Activated CD4-positive, alpha-beta T cell treated with anti-CD3 and anti-CD28 coated beads for 1 hour (primary cell): ENCODE data around the gene BCO1.
A peak's percentile ranks its signal among the peaks of the same experiment; 100 is the strongest.
"Not testable (repeated sequence)": the region's sequence is repeated elsewhere in the genome, so short reads cannot be mapped to it uniquely, and the experiment has no call there.

ENCODE experiments used
- DNase-seq: peaks from one replicate; pipeline ENCODE4 v3.0.0-alpha.2; 2020

The BCO1 gene, protein sequence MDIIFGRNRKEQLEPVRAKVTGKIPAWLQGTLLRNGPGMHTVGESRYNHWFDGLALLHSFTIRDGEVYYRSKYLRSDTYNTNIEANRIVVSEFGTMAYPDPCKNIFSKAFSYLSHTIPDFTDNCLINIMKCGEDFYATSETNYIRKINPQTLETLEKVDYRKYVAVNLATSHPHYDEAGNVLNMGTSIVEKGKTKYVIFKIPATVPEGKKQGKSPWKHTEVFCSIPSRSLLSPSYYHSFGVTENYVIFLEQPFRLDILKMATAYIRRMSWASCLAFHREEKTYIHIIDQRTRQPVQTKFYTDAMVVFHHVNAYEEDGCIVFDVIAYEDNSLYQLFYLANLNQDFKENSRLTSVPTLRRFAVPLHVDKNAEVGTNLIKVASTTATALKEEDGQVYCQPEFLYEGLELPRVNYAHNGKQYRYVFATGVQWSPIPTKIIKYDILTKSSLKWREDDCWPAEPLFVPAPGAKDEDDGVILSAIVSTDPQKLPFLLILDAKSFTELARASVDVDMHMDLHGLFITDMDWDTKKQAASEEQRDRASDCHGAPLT

DNA sequence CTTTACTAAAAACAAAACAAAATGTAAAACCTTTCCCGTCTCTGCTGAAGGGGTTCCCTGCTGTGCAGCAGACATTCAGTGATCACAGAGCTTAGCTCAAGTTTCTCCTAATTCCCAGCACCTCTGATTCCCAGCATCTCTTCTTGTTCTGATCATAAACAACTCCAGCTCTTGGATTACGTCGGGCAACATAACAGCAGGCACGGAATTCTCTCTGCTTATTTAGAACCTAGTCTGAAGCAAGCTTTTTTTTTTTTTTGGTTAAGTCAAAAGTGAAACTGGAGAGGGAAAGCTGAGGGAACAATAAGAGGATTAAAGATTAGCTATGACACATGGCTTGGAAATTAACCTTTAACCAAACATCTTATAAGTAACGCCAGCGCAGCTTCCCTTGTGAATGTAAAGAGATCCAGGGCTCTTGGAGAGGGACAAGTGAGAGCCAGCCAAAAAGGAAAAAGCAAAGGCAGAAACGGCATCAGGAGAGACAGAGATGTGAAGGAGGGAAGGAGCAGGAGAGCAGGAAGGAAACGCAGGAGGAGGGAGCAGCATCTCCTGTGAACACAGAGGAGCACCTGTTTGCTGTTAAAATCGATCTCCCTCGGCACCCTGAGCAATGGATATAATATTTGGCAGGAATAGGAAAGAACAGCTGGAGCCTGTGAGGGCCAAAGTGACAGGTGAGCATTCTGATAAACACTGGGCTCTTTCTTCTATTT, at the start of gene BCO1:
Gene BCO1, plus strand, starts transcription at position 394 of the 716 bp plus-strand sequence. Its CDS starts 220 bp downstream, at position 614.
- no peak for DNase-seq

DNA sequence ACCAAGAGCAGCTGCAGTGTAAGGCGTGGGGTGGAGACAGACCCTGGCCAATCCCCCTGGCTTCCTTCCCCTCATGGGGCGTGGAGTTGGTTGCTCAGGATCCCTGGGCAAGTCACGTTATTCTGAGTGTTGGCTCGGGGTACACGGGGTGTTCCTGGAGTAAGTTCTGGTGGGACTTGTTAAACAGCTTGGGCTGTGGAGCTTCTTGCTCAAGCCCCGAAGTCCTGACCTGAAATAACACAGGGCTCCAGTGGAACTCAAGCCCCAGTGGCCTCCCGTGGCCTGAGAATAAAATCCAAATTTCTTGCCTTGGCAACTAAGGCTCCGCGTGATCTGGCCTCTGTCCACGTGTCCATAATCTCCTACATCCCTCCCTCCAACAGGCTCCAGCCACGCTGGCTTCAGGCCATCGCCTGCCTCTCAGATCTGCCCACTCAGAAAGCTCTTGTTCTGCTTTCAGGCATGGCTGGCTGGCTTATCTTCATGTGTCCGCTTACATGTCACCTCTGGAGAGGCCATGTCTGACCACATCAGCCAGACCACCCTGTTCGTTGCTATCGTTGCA, 49.3 kb upstream of the BCO1 start:
- DNase-seq = no peak

DNA sequence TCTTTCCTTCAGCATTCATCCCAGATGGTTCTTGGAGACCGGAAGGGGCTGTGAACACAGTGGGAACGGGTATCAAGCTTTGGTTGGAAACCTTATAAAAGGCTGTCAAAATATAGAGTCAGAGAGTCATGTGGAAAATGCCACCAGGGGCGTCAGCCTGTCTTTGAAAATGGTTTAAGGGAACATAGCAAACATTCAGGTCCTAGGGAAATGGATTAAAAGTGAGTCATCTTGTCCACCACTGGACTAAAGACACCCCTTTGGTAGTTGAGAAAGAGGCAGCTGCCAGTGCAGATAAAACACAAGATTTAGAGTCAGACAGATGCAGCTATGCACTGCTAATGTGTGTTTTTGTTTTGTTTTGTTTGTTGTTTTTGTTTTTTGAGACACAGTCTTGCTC, 47.8 kb upstream of the BCO1 start:
- DNase-seq = no peak

DNA sequence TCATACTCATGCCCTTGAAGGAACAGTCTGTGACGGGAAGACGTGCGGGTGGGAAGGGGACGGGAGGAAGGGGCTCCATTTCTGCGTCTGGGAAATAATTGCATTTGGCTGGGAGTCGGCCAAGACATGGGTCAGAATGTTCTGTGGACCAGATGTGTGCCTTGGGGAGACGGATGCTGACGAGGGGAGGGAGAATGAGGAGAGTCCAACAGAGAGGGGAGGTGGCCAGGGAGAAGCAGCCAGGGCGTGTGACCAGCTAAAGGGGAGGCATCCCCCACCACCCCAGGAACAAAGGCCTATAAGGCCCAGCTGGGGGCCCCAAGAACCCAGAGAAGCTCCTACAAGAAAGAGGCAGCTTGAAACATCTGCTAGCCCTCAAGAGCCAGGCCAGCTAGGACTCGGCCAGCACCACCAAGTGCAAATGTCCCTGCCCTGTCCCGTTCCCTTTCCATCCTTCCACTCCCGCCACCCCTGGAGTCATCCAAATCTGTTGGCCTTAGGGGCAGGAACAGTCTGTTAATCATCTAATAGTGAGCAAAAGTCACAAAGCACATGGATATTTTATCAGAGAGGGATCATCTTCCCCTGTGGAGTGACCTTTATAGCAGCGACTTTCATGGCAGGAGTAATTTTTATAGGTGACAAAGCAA, 42.5 kb upstream of the BCO1 start:
- no peak for DNase-seq

DNA sequence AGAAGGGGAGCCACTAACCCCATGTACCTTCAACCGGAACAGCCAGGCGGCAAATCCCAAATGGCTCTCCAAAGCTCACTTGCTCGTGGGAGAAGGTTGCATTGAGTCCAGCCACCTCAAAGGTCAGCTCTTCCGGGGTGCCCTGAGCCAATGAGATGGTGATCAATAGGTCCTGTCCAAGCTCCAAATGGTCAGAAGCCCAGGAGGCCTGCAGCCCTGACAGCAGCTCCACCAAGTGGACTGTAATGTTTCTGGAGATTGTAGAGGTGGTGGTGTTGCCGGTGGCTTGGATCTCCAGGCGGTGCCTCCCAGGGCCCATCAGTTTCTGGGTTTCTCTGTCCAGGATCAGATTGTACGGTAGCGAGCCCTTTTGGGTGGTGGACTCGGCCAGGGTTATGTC, 39.9 kb upstream of the BCO1 start:
- no peak for DNase-seq

DNA sequence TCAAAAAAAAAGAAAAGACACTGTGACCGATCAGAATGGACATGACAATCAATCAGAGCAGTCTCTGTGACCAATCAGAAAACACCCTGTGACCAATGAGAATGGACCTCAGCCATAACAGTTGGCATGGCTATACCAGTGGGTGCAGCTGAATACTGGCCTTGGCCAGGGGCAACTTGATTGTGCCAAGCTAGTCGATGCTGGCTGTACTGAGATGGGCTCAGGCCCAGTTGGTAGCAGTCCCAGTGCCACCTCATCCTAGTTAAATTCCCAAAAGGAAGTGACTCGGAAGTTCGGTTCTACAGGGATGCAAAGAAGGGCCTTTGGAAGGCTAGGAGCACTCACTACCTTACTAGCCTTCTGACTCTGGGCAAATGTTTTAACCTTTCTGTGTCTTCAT, 37.2 kb upstream of the BCO1 start:
- no peak for DNase-seq

DNA sequence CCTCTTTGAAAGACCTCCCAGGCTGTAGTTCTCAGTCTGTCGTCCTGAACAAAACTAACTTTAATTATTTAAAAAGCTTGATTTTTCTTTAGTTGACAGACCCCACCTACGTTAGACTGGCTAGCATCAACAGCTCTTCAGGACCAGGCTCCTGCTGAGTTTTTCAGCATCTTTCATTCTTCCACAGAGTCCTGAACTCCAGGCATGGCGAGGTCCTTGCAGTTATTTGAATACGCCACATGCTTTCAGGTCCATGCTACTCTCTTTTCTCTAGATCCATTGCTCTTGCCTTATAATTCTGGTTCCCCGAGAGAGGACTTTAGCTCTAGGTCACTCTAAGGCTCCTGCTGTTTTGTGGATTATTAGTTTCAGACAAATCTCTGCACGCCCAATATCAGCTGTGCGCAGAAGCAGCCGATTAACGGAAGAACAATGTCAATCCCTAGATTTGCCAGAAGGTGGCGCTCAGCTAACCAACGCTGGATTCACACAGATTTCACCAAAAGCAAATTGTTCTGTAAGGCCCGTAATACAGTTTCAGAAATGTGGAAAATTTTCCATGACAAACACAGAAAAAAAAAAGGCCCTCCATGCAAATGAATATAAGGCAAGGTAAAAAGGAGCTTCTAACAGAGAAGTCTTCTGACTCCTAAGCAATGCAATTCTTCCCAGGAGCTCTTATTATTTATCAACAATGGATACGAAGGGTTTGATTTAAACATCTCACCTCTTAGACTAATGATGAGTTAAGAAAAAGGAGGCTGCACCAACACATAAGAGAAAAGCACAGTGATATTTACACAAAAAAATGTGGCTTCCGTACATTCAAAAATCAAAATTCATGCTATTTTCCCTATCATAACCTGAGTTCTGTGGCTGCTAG, 33.5 kb upstream of the BCO1 start:
- DNase-seq = peak; percentile 13

DNA sequence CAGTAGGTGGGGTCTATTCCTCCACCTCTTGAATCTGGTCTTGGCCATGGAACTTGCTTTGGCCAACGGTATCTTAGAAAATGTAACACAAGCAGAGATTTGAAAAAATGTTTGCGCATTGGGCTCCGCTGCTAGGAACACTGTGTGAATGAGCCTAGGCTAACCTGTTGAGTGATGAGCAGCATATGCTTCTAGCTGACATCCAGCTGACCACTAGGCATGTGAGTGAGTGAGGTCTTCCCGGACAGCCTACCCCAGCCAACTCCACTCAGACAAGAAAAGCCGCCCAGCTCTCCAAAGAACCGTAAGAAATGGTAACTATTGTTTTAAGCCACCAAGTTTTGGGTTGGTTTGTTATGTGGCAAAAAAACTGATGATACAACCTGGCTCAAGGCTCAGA, 31.4 kb upstream of the BCO1 start:
- no peak for DNase-seq

DNA sequence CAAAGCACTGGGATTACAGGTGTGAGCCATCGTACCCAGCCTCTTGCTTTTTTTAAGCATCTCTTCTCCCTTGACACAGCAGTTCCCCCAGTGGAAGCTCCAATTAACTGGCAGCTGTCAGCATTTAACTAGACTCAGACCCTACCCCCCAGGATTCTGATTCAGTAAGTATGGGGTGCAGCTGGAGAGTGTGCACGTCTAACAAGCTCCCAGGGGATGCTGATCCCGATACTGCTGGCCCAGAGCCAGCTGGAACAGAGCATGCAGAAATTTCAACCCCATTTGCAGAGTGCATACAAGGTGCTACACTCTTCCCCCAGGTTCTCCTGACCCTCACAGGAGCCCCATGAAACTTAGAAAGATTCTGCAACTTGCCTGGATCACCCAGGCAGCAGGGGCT, 27.7 kb upstream of the BCO1 start:
- no peak for DNase-seq

DNA sequence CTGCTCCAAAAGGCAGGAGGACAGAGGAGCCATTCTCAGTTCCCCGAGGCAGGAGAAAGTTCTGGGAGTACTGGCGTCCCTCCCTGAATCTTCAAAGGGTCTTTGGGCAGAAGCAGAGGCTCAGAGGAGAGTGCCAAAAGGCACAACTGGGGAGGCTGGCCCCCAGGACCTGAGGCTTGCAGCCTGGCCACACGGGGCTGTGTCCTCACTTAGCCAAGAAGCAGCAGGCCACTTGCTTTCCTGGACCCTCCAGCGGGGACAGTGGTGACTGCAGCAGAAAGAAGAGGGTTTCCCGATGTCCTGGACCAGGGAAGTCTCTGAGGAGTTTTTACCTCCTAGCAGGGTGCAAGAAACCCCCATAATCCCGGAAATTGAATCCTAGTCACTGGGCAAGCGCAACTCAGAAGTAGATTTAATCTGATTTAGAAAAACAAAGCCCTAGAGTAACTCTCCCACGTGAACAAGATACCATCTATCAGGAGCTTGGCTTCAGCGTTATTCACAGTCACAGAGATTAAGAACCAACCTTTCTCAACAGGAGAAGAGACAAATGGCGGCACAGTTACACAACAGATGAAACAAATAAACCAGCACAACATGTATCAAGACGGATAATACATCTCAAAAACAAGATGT, 25.5 kb upstream of the BCO1 start:
- no peak for DNase-seq

DNA sequence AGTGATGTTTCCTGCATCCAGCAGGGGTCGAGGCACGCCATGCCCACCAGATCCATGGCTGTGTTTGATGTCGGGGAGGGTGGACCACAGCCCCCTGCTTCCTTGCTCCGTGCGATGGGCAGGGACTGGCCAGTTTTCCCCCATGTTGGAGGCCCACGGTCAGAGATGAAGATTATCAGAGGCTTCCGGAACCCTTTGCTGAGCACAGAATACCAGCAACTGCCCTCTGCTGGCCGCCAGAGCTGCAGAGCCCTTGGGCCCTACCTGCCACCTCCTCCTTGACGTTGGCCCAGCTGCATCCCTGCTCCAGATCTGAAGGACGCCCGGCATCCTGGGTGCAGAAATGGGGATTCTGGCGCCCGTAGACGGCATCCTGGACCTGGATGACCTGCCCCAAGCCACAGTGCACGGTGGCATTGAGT, 23.7 kb upstream of the BCO1 start:
- DNase-seq = no peak

DNA sequence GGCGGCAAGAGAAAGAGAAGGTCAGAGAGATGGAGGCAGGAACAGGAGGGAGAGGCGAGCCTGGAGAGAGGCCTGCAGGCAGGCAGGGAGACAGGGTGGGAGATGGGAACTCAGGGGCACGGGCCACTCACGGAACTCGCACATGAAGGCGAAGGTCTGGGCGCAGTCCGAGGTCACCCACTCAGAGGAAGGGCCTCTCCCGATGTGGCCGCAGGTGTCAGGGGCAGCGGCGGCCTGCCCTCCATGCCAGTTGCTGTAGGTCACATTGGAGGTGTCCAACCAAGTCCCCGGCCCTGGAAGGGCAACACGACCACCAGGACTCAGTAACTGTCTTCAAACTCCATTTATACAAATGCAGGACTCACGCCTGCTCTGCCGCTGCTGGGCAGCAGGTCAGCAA, 22.4 kb upstream of the BCO1 start:
- no peak for DNase-seq

DNA sequence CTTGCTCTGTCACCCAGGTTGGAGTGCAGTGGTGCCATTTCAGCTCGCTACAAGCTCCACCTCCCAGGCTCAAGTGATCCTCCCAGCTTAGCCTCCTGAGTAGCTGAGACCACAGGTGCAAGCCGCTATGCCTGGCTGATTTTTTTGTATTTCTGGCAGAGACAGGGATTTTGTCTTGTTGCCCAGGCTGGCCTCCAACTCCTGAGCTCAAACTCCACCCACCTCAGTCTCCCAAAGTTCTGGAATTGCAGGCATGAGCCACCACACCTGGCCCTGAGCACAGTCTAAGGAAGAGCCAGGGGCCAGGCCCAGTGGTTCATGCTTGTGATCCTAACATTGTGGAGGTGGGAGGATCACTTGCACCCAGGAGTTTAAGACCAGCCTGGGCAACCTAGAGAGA, 21.8 kb upstream of the BCO1 start:
- no peak for DNase-seq

DNA sequence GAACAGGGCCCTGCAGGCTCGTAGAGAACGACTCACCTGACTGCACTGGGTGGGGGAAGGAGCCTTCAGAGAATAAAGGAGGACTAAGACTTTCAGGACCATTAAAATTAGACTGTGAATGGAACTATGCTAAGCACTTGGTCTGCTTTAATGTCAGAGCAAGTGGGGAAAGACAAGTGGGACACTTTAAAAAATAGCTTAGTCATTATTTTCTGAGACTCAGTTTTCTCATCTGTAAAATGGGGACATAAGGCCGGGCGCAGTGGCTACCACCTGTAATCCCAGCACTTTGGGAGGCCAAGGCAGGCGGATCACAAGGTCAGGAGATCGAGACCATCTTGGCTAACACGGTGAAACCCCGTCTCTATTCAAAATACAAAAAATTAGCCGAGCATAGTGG, 19.3 kb upstream of the BCO1 start:
- DNase-seq = no peak

DNA sequence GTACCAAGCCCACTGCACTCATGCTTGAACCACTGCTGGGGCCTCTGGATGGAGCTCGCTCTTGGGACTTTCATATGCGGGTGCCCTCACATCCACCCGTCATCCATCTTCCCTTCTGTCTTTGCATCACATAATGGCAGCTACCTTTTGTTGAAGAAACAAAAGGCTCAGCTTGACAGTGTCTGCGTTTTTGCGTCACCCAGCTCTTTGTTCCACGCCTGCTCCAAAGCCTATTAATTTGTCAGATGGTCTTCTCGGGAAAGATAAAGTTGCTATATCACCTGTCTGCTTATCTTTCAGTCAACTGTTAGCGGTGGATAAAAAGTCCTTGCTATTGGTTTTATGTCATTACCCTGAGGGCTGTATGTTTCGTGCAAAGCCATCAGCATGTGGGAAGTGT, 18.1 kb upstream of the BCO1 start:
- DNase-seq = no peak

DNA sequence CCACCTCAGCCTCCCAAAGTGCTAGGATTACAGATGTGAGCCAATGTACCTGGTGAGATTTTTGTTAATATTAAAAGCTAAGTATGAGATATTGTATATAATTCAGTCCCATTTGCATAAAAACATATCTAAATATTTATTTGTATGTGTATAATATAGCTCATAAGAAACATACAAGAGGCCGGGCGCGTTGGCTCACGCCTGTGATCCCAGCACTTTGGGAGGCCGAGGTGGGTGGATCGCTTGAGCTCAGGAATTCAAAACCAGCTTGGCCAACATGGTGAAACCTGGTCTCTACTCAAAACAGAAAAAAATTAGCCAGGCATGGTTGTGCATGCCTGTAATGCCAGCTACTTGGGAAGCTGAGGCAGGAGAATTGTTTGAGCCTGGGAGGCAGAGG, 16.8 kb upstream of the BCO1 start:
- no peak for DNase-seq

DNA sequence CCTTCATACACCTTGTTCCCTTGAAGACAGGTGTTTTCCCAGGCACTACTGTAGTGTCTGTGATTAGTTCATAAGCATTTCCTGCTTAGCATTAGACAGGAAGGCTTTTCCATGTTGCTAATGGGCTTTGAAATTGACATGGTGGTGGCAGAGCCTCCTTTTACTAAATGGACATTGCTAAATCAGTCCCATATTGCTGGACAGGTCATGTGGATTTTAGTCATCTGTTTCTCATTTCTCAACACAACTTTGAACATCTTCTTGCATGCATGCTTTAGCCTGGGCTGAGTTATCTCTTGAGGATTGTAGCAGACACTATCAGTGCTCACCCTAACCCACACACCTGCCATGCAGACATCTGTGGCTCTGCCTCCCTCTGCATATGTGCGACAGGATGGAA, 13.7 kb upstream of the BCO1 start:
- DNase-seq = no peak

DNA sequence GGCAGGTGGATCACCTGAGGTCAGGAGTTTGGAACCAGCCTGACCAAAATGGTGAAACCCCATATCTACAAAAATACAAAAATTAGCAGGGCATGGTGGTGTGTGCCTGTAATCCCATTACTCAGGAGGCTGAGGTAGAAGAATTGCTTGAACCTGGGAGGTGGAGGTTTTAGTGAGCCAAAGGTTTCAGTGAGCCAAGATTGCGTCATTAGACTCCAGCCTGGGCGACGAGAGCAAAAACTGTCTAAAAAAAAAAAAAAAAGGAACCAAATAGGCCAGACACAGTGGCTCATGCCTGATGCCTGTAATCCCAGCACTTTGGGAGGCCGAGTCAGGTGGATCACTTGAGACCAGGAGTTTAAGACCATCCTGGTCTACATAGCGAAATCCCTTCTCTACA, 12.8 kb upstream of the BCO1 start:
- DNase-seq = not testable (repeated sequence)

DNA sequence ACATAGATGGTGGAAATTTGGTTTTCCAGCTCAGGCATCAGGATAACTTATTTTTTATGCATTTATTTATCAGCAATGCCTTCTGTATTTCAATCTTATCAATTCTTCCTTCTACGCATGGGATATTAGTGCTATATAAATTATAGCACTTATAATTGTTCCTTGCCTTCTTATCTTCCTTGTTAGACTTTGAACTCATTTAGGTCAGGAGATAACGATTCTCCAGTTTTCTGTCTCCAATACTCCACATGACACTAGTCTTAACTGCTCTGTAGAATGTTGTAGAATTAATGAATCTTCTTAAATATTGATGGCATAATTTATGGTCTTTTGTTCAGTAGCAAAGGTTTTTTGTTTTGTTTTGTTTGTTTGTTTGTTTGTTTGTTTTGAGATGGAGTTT, 10.7 kb upstream of the BCO1 start:
- DNase-seq = no peak

DNA sequence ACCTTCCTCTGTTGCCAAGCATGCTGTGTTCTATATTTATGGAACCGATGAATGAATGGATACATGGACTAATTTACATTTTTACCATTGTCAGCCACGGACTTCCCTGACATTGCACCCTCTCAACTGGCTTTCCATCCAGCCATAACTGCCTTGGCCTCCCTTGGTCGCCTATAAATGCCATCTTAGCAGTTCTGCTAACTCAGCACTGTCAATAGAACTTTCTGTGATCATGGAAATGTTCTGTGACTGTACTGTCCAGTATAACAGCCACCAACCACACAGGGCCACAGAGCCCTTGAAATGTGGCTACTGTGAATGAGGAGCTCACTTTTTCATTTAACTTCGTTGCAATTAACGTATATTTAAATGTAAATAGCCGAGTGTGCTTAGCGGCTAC, 8.7 kb upstream of the BCO1 start:
- DNase-seq = no peak

DNA sequence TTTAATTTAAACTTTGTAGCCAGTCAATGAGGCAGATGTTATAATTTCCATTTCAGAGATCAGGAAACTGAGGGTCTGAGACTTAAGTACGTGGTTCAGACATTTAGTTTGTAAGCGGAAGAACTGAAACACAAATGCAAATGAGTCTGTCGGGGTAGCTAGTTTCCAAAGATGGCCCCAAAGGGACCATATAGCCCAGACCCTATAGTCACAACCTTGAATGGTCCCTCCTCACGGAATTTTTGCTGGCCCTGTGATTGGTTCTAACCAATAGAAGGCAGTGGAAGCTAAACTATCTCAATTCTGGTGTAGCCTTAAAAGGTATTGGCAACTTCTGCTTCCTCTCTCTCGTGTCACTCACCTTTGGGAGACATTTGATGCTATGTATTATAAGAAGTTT, 7.5 kb upstream of the BCO1 start:
- DNase-seq = no peak
